GM12801 (cell line): ENCODE results near the gene ALDH3A1.

Experiments used
- CTCF ChIP-seq: IDR thresholded peaks from one replicate; pipeline ENCODE4 v1.5.1; 2011; ENCODE audit warnings: control low read depth; ENCODE audit not compliant: insufficient read length; ENCODE audit errors: extremely low read depth

ALDH3A1 gene

GRCh38 chr17:19756546-19756945 lies 8.4 kb upstream of the ALDH3A1 start:
- TF ChIP-seq CTCF, result no peak

GRCh38 chr17:19755821-19756510 lies 7.9 kb upstream of the ALDH3A1 start:
- no peak for TF ChIP-seq CTCF

DNA sequence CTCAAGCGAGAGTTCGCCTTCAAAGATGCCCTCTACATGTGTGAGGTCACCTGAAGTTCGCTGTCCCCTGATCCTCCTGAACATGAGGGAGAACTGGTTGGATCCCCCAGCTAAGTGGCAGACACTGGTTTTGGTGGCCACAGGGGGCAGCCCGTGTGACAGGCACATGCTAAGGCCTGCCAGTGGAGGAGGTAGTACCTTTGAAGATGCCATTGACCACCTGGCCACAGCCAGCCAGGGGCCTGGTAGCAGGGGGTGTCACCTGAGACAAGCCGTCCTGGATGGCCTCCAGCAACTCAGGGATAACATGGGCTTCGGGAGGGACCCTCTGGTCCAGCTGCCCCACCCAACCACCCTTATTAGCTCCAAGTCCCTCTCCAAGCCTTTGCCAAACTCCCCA lies 7.3 kb upstream of the ALDH3A1 start:
- TF ChIP-seq CTCF, result no peak

GRCh38 chr17:19753661-19754463 lies 5.8 kb upstream of the ALDH3A1 start:
- no peak for TF ChIP-seq CTCF

GRCh38 chr17:19753051-19753509 lies 5.0 kb upstream of the ALDH3A1 start:
- TF ChIP-seq CTCF, result no peak

GRCh38 chr17:19752216-19753050 lies 4.3 kb upstream of the ALDH3A1 start:
- TF ChIP-seq CTCF, result no peak

- no peak for TF ChIP-seq CTCF
These were observed 2.7 kb upstream of the ALDH3A1 start for GRCh38 chr17:19750835-19751234.
